H1 (cell line): Measurements from ENCODE around the gene SLC41A2. TPM values are rescaled to one million over a fixed set of nuclear protein-coding genes. Genes with fewer than 3 reads are reported as not detected.

Source experiments
- CTCF ChIA-PET: fragments of 300-600 bp; sonication (Branson Sonifier 250); formaldehyde crosslinking; loops from one replicate; lab custom pipeline; 2021; ENCODE audit not compliant: partially characterized antibody; lab: Charles Lee
- POLR2A ChIA-PET: fragments of 300-600 bp; sonication (Branson Sonifier 250); formaldehyde crosslinking; loops from one replicate; lab custom pipeline; 2021; ENCODE audit warnings: inconsistent platforms; ENCODE audit not compliant: partially characterized antibody; lab: Charles Lee
- DNase-seq, 2 experiments: peaks; one replicate each; pipeline versions ENCODE4 v3.0.0 to v3.0.0-alpha.2; 2010 to 2022; ENCODE audit warnings: low spot score in 2 of 2, low read depth in 1 of 2, mixed read lengths in 1 of 2
- FAIRE-seq: peaks from 2 replicates; lab custom pipeline; 2011; peaks lifted over from hg19 to GRCh38; lab: Jason Lieb, UNC
- H2AFZ ChIP-seq: 2 replicates; pipeline ENCODE4 v1.8.1; 2012; ENCODE audit warnings: low read length, inconsistent platforms
- H2AK5ac ChIP-seq: 2 replicates; pipeline ENCODE4 v1.6.1; 2013; ENCODE audit warnings: low read depth, low read length
- H2BK120ac ChIP-seq: replicated peaks from 2 replicates; pipeline ENCODE3; 2013; ENCODE audit warnings: low read depth, low read length, inconsistent platforms
- H2BK12ac ChIP-seq: 2 replicates; pipeline ENCODE4 v1.6.1; 2013; ENCODE audit warnings: low read depth, low read length
- H2BK15ac ChIP-seq: 2 replicates; pipeline ENCODE4 v1.6.1; 2013; ENCODE audit warnings: low read length
- H2BK20ac ChIP-seq: 2 replicates; pipeline ENCODE4 v1.6.1; 2013; ENCODE audit warnings: low read length
- H2BK5ac ChIP-seq: 2 replicates; pipeline ENCODE4 v1.6.1; 2013; ENCODE audit warnings: low read depth, low read length
- H3K14ac ChIP-seq: 2 replicates; pipeline ENCODE4 v1.6.1; 2013; ENCODE audit warnings: inconsistent platforms; ENCODE audit not compliant: insufficient read length
- H3K18ac ChIP-seq: 2 replicates; pipeline ENCODE4 v1.6.1; 2013; ENCODE audit warnings: low read length; ENCODE audit errors: extremely low read depth
- H3K23ac ChIP-seq: 2 replicates; pipeline ENCODE4 v1.6.1; 2013; ENCODE audit warnings: inconsistent platforms; ENCODE audit not compliant: insufficient read length
- H3K23me2 ChIP-seq: 2 replicates; pipeline ENCODE4 v1.6.1; 2013; ENCODE audit warnings: low read depth, low read length
- H3K27ac ChIP-seq: 2 replicates; pipeline ENCODE4 v1.6.1; 2011; ENCODE audit warnings: low read depth, low read length, inconsistent platforms
- H3K27me3 ChIP-seq, 4 experiments: replicated peaks in 1 of 4; 1 replicate in 1 of 4; 2 replicates in 3 of 4; pipeline versions ENCODE4 v1.6.1 to v1.8.1; 2011 to 2013; ENCODE audit warnings: low read length in 3 of 4, mild to moderate bottlenecking in 3 of 4, inconsistent platforms in 2 of 4, mixed read lengths in 2 of 4, moderate library complexity in 1 of 4; ENCODE audit not compliant: control insufficient read depth in 3 of 4, insufficient read depth in 3 of 4; ENCODE audit errors: extremely low read depth in 1 of 4
- H3K36me3 ChIP-seq, 4 experiments: 2 replicates each; pipeline versions ENCODE4 v1.6.1 to v1.8.1; 2011 to 2013; ENCODE audit warnings: mild to moderate bottlenecking in 4 of 4, low read length in 3 of 4, moderate library complexity in 2 of 4, control low read depth in 1 of 4, inconsistent platforms in 1 of 4; ENCODE audit not compliant: insufficient read depth in 4 of 4, control insufficient read depth in 2 of 4
- H3K4ac ChIP-seq: replicated peaks from 2 replicates; pipeline ENCODE3; 2013; ENCODE audit warnings: low read length, low read depth, mixed read lengths, inconsistent platforms; ENCODE audit not compliant: insufficient read length
- H3K4me1 ChIP-seq, 4 experiments: replicated peaks in 1 of 4; 1 replicate in 1 of 4; 2 replicates in 3 of 4; pipeline versions ENCODE4 v1.6.1 to v1.8.1; 2011 to 2013; ENCODE audit warnings: low read length in 3 of 4, inconsistent platforms in 2 of 4, mixed read lengths in 1 of 4; ENCODE audit not compliant: insufficient read depth in 4 of 4, control insufficient read depth in 3 of 4
- H3K4me2 ChIP-seq, 2 experiments: 2 replicates each; pipeline versions ENCODE4 v1.6.1 to v1.8.1; 2011 to 2013; ENCODE audit warnings: low read depth in 2 of 2, low read length in 2 of 2, control low read depth in 1 of 2, inconsistent platforms in 1 of 2, mild to moderate bottlenecking in 1 of 2; ENCODE audit not compliant: insufficient read depth in 1 of 2
- H3K4me3 ChIP-seq, 4 experiments: fragments of 200-600, 300-600 bp in 1 of 4; sonication (generic), shearing (Covaris generic), sonication (Bioruptor Twin) in 1 of 4; 2 replicates each; pipeline versions ENCODE4 v1.5.1 to v1.8.1; 2011 to 2016; ENCODE audit warnings: low read length in 4 of 4, low read depth in 3 of 4, control low read depth in 2 of 4, inconsistent platforms in 2 of 4, mild to moderate bottlenecking in 2 of 4, mixed read lengths in 1 of 4, moderate library complexity in 1 of 4; ENCODE audit not compliant: insufficient read depth in 2 of 4; ENCODE audit errors: extremely low read depth in 1 of 4
- H3K56ac ChIP-seq: replicated peaks from 2 replicates; pipeline ENCODE3; 2013; ENCODE audit warnings: low read depth, mild to moderate bottlenecking, mixed read lengths, low read length, inconsistent platforms; ENCODE audit not compliant: insufficient read length
- H3K79me1 ChIP-seq: 2 replicates; pipeline ENCODE4 v1.6.1; 2013; ENCODE audit warnings: low read depth, low read length, control low read depth
- H3K79me2 ChIP-seq, 2 experiments: 2 replicates each; pipeline versions ENCODE4 v1.6.1 to v1.8.1; 2012 to 2013; ENCODE audit warnings: low read length in 2 of 2, mild to moderate bottlenecking in 2 of 2, inconsistent platforms in 1 of 2; ENCODE audit not compliant: insufficient read depth in 2 of 2, control insufficient read depth in 1 of 2
- H3K9ac ChIP-seq, 4 experiments: replicated peaks in 1 of 4; 1 replicate in 1 of 4; 2 replicates in 3 of 4; pipeline versions ENCODE4 v1.6.1 to v1.8.1; 2011 to 2013; ENCODE audit warnings: low read depth in 3 of 4, low read length in 3 of 4, control low read depth in 2 of 4, mild to moderate bottlenecking in 2 of 4, moderate library complexity in 2 of 4, inconsistent platforms in 1 of 4; ENCODE audit errors: extremely low read depth in 1 of 4
- H3K9me3 ChIP-seq, 2 experiments: 2 replicates each; pipeline versions ENCODE4 v1.6.1 to v1.8.1; 2012 to 2013; ENCODE audit warnings: mild to moderate bottlenecking in 2 of 2, moderate library complexity in 2 of 2, control low read depth in 1 of 2, inconsistent platforms in 1 of 2, low read depth in 1 of 2, low read length in 1 of 2, mixed read lengths in 1 of 2; ENCODE audit not compliant: insufficient read depth in 2 of 2
- H4K20me1 ChIP-seq, 2 experiments: replicated peaks in 1 of 2; 2 replicates each; pipeline versions ENCODE3 to v1.8.1; 2011 to 2013; ENCODE audit warnings: inconsistent platforms in 2 of 2, low read length in 2 of 2, mild to moderate bottlenecking in 1 of 2; ENCODE audit not compliant: insufficient read depth in 2 of 2, control insufficient read depth in 1 of 2
- H4K5ac ChIP-seq: 2 replicates; pipeline ENCODE4 v1.6.1; 2013; ENCODE audit warnings: low read length, low read depth, mixed read lengths, inconsistent platforms; ENCODE audit not compliant: insufficient read length
- H4K8ac ChIP-seq: 2 replicates; pipeline ENCODE4 v1.8.0; 2013; ENCODE audit warnings: mild to moderate bottlenecking, moderate library complexity, low read length, inconsistent platforms; ENCODE audit not compliant: insufficient read depth; ENCODE audit errors: extremely low read depth
- H4K91ac ChIP-seq: replicated peaks from 2 replicates; pipeline ENCODE3; 2013; ENCODE audit warnings: low read length, mixed read lengths, inconsistent platforms; ENCODE audit not compliant: insufficient read length
- CBX5 ChIP-seq: fragments of 300-800, 300-1000 bp; sonication (generic); IDR thresholded peaks from 2 replicates; pipeline ENCODE4 v1.7.1; 2016; ENCODE audit warnings: antibody characterized with exemption, low read length, low read depth
- CTBP2 ChIP-seq: IDR thresholded peaks from 2 replicates; pipeline ENCODE4 v1.7.0; 2011; ENCODE audit warnings: borderline replicate concordance, mild to moderate bottlenecking, moderate library complexity, mixed read lengths, low read length; ENCODE audit not compliant: insufficient read depth, insufficient read length
- CTCF ChIP-seq, 3 experiments: IDR thresholded peaks; 1 replicate in 2 of 3; 2 replicates in 1 of 3; pipeline versions ENCODE4 v1.5.1 to v1.6.1; 2011; ENCODE audit warnings: low read length in 3 of 3, mild to moderate bottlenecking in 3 of 3, inconsistent platforms in 2 of 3, low read depth in 1 of 3, moderate library complexity in 1 of 3; ENCODE audit not compliant: insufficient read depth in 1 of 3; ENCODE audit errors: control extremely low read depth in 1 of 3
- EZH2 ChIP-seq: fragments of 200-600 bp; sonication (generic); IDR thresholded peaks from 2 replicates; pipeline ENCODE4 v1.7.1; 2012; ENCODE audit warnings: low read depth, mild to moderate bottlenecking, moderate library complexity, low read length, inconsistent platforms; ENCODE audit not compliant: severe bottlenecking
- FOSL1 ChIP-seq: IDR thresholded peaks from 2 replicates; pipeline ENCODE4 v1.6.1; 2011; ENCODE audit warnings: mild to moderate bottlenecking, low read depth, low read length, moderate library complexity; ENCODE audit not compliant: insufficient read depth
- GTF2F1 ChIP-seq: IDR thresholded peaks from 2 replicates; pipeline ENCODE4 v1.6.1; 2012; ENCODE audit warnings: low read depth, low read length, improper control_type of control experiment, borderline replicate concordance
- HDAC2 ChIP-seq, 2 experiments: fragments of 300-600 bp in 1 of 2; sonication (generic) in 1 of 2; IDR thresholded peaks; 2 replicates each; pipeline ENCODE4 v1.6.1; 2011 to 2012; ENCODE audit warnings: low read depth in 2 of 2, low read length in 2 of 2, mild to moderate bottlenecking in 2 of 2, moderate library complexity in 2 of 2, borderline replicate concordance in 1 of 2, inconsistent platforms in 1 of 2
- NRF1 ChIP-seq: IDR thresholded peaks from 2 replicates; pipeline ENCODE4 v1.6.1; 2011; ENCODE audit warnings: mild to moderate bottlenecking, low read depth, low read length, improper control_type of control experiment
- RXRA ChIP-seq: IDR thresholded peaks from 2 replicates; pipeline ENCODE4 v1.6.1; 2011; ENCODE audit warnings: low read depth, mild to moderate bottlenecking, low read length, moderate library complexity; ENCODE audit not compliant: insufficient read depth
- SP4 ChIP-seq: IDR thresholded peaks from 2 replicates; pipeline ENCODE4 v1.6.1; 2012; ENCODE audit warnings: low read length, inconsistent platforms
- ZNF274 ChIP-seq: IDR thresholded peaks from 2 replicates; pipeline ENCODE4 v1.7.0; 2012; ENCODE audit warnings: low read length, borderline replicate concordance; ENCODE audit errors: extremely low read depth
- WGBS, 2 experiments: shearing (Covaris generic) in 1 of 2; methylation state at CpG; one replicate each; pipeline versions ENCODE4 v1.1.6 to v1.1.7; 2013 to 2015; ENCODE audit warnings: low lambda C conversion rate in 2 of 2, mixed read lengths in 2 of 2, inconsistent platforms in 1 of 2, low coverage in 1 of 2, missing lambda C conversion rate in 1 of 2; ENCODE audit not compliant: insufficient replicate concordance in 2 of 2, insufficient coverage in 1 of 2, insufficient read length in 1 of 2; ENCODE audit errors: extremely low coverage in 1 of 2, missing lambda C conversion rate in 1 of 2; 5-methylcytosine and 5-hydroxymethylcytosine counted together
- polyA plus RNA-seq, 7 experiments: library from polyadenylated mRNA; depleted of rRNA in 3 of 7; stranded (reverse) in 5 of 7; unstranded in 2 of 7; fragments of >200 nt in 5 of 7; fragments of 200-250 nt in 2 of 7; gene quantifications; 1 replicate in 5 of 7; 2 replicates in 1 of 7; 4 replicates in 1 of 7; pipeline versions ENCODE4 v1.2.1 to v1.2.3, GENCODE V29; 2011 to 2013; ENCODE audit warnings: missing spikeins in 2 of 7, mixed read lengths in 2 of 7
- total RNA-seq: library from RNA; stranded (reverse); fragmentation: NEBNext Ultra II Directional; extraction: Animal tissue kit (Norgen Biotek cat#: 25700); gene quantifications from 2 replicates; pipeline ENCODE4 v1.2.1, GENCODE V29; 2021

Gene SLC41A2
- total and polyA plus RNA-seq, 2 of the 8 experiments (the other 6 are each of a cell fraction or from before 2014, with no cell fraction given) = 0.79 to 3.0 TPM

GRCh38 chr12:104941454-104941853 lies 16.6 kb downstream of the SLC41A2 start:
- Histone ChIP-seq H4K5ac (no peak overlapping the region), H3K4me1 (no peaks in the 10 kb centered on the region), H2BK5ac (no peak overlapping the region), H4K8ac (no peak overlapping the region), H3K79me1 (no peaks in the 10 kb centered on the region), H2BK120ac (no peak overlapping the region), H3K23me2 (no peaks in the 10 kb centered on the region), H3K23ac (no peak overlapping the region), H3K9me3 (peaks cover 0 to 8% of the 10 kb centered on the region in 2 experiments; a peak in 1 of 4 replicates), H3K27ac (no peak overlapping the region), H3K14ac (no peak overlapping the region), H4K91ac (no peak overlapping the region), H3K18ac (no peak overlapping the region), H3K4me3 (no peak overlapping the region), H3K27me3 (no peaks in the 10 kb centered on the region), H2BK15ac (no peak overlapping the region), H3K4ac (no peak overlapping the region), H2BK20ac (no peak overlapping the region), H2BK12ac (no peak overlapping the region), H2AFZ (no peak overlapping the region), H3K9ac (no peak overlapping the region), H3K4me2 (no peak overlapping the region), H2AK5ac (no peak overlapping the region), H3K36me3 (no peaks in the 10 kb centered on the region), H4K20me1 (no peaks in the 10 kb centered on the region), H3K56ac (no peak overlapping the region), H3K79me2 (no peaks in the 10 kb centered on the region)
- ChIA-PET POLR2A (no interaction called here), CTCF (no interaction called here)
- no peak for FAIRE-seq
- 96% methylated on average over 3 of the region's 3 CpGs; no CpG with 5 or more reads in 1 of the 2 experiments for WGBS, 2 experiments
- no peak for DNase-seq
- no peak for TF ChIP-seq HDAC2 (IDR thresholded peaks at IDR 0.05; ENCODE audit: borderline replicate concordance in 1 of 2, low read depth in 2 of 2, low read length in 2 of 2)
- TF ChIP-seq RXRA = no peak
- TF ChIP-seq CTCF (IDR thresholded peaks at IDR 0.05; ENCODE audit: control extremely low read depth in 1 of 3, insufficient read depth in 1 of 3, low read depth in 1 of 3, low read length in 3 of 3) = no peak
- TF ChIP-seq FOSL1 = no peak
- TF ChIP-seq SP4 = no peak
- TF ChIP-seq NRF1 = no peak
- no peak for TF ChIP-seq CTBP2
- no peak for TF ChIP-seq ZNF274
- TF ChIP-seq CBX5 = no peak
- TF ChIP-seq GTF2F1 = no peak
- no peak for TF ChIP-seq EZH2
